Nephron (organoid): Measurements from ENCODE around the gene ADAP1.

Experiments used
- H3K27ac Mint-ChIP-seq, 3 experiments: 2 replicates each; pipeline ENCODE4 v1.8.0; 2020; ENCODE audit warnings: mixed read lengths in 3 of 3, mild to moderate bottlenecking in 2 of 3, moderate library complexity in 1 of 3
- H3K27me3 Mint-ChIP-seq: 2 replicates; pipeline ENCODE4 v1.8.0; 2021; ENCODE audit warnings: low read depth, mild to moderate bottlenecking, moderate library complexity, mixed read lengths
- H3K36me3 Mint-ChIP-seq: 2 replicates; pipeline ENCODE4 v1.8.0; 2020; ENCODE audit warnings: low read depth, mixed read lengths
- H3K4me1 Mint-ChIP-seq: 2 replicates; pipeline ENCODE4 v1.8.0; 2020; ENCODE audit warnings: mixed read lengths
- H3K4me3 Mint-ChIP-seq, 3 experiments: 2 replicates each; pipeline ENCODE4 v1.8.0; 2020; ENCODE audit warnings: mild to moderate bottlenecking in 3 of 3, mixed read lengths in 3 of 3, moderate library complexity in 2 of 3
- H3K9me3 Mint-ChIP-seq: 2 replicates; pipeline ENCODE4 v1.8.0; 2020; ENCODE audit warnings: mixed read lengths
- TF ChIP-seq, protein P1 (sequence below), 3 experiments: fragments of 200-600 bp; sonication (generic); IDR thresholded peaks; one replicate each; pipeline ENCODE4 v1.5.0; 2021; ENCODE audit warnings: antibody characterized with exemption in 3 of 3; ENCODE audit not compliant: unreplicated experiment in 3 of 3

The ADAP1 gene

DNA sequence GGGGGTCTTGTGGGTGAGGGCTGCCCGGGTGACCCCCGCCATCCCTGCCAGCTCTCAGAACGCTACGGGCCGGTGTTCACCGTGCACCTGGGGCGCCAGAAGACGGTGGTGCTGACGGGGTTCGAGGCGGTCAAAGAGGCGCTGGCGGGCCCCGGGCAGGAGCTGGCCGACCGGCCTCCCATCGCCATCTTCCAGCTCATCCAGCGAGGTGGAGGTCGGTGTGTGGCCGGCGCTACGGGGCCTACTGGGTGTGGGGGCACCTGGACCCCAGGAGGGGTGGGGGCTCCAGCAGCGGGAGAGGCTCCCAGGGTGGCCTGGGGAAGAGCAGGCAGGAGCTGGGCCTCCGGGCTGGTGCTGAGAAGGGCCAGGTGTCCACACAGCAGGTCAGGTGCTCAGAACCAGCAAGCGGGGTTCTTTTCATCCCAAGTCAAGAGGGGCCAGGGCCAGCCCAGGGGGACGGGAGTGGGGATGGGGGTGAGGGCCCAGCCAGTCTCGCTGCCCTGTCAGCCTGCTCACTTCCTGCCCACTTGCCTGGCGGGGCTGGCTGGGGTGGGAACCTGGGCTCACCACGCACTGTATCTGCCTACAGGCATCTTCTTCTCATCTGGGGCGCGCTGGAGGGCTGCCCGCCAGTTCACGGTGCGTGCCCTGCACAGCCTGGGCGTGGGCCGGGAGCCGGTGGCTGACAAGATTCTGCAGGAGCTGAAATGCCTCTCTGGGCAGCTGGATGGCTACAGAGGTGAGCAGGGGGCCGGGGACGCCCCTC, 30.1 kb upstream of the ADAP1 start:
- Mint-ChIP-seq H3K4me3 (no peak overlapping the region), H3K36me3 (no peaks in the 10 kb centered on the region), H3K4me1 (peaks cover 8% of the 10 kb centered on the region), H3K27me3 (no peaks in the 10 kb centered on the region), H3K27ac (no peak overlapping the region), H3K9me3 (no peaks in the 10 kb centered on the region)
- TF ChIP-seq, protein P1, sequence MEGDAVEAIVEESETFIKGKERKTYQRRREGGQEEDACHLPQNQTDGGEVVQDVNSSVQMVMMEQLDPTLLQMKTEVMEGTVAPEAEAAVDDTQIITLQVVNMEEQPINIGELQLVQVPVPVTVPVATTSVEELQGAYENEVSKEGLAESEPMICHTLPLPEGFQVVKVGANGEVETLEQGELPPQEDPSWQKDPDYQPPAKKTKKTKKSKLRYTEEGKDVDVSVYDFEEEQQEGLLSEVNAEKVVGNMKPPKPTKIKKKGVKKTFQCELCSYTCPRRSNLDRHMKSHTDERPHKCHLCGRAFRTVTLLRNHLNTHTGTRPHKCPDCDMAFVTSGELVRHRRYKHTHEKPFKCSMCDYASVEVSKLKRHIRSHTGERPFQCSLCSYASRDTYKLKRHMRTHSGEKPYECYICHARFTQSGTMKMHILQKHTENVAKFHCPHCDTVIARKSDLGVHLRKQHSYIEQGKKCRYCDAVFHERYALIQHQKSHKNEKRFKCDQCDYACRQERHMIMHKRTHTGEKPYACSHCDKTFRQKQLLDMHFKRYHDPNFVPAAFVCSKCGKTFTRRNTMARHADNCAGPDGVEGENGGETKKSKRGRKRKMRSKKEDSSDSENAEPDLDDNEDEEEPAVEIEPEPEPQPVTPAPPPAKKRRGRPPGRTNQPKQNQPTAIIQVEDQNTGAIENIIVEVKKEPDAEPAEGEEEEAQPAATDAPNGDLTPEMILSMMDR (IDR thresholded peaks at IDR 0.05; ENCODE audit: unreplicated experiment in 3 of 3) = no peak

DNA sequence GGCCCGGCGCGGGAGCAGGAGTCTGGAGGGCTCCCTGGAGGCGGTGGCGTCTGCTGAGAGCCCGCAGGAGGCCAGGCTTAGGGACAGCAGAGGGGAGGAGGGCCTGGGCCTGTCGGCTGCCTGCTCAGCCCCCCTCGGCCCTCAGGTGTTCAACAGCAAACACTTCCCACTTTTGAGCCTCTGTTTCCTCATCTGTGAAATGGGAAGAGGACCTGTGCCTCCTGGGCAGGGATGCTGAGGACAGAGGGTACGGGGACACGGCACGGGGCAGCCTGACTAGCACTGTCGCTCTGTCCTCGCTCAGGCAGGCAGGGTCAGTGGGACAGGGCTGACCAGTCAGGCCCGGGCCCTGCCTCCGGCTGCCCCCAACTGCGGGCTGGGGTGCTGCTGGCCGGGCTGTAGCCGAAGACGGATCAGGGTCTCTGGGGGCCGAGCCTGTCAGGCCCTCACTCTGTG, 29.2 kb upstream of the ADAP1 start:
- no peak overlapping the region for H3K4me3 Mint-ChIP-seq
- no peaks in the 10 kb centered on the region for H3K9me3 Mint-ChIP-seq
- H3K36me3 Mint-ChIP-seq = no peaks in the 10 kb centered on the region
- H3K4me1 Mint-ChIP-seq = peaks cover 8% of the 10 kb centered on the region
- H3K27me3 Mint-ChIP-seq = no peaks in the 10 kb centered on the region
- no peak overlapping the region for H3K27ac Mint-ChIP-seq
- TF ChIP-seq, protein P1 (IDR thresholded peaks at IDR 0.05; ENCODE audit: unreplicated experiment in 3 of 3) = no peak

DNA sequence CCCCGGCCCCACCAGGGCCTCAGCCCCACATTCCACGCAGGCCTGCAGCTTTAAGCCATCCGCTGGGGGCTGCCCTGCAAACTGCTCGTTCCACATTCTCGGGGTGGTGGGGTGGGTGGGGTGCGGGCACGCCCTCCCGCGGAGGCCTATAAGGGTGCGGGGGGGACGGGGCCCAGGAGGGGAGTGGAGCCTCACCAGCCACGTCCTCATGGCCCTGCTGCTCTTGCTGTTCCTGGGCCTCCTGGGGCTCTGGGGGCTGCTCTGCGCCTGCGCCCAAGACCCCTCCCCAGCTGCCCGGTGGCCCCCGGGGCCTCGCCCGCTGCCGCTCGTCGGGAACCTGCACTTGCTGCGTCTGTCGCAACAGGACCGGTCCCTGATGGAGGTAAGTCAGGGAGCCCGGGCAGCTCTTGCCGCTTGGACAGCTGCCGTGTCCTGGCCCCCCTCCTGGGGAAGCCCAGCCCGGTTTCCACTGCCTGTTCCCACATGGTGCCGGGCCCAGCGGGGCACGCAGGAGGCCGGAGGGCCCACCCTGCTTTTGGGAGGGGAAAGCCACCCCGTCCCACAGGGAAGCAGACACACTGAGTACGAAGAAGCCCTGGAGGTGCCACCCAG, 28.6 kb upstream of the ADAP1 start, which contains the start of gene CYP2W1:
CYP2W1 (plus strand) TSS at position 178 of the 612 bp plus-strand sequence; CDS start at position 209, 31 bp downstream.
- H3K4me1 Mint-ChIP-seq = peaks cover 10% of the 10 kb centered on the region
- no peak within 1 kb of the TSS for H3K27ac Mint-ChIP-seq
- no peaks in the 10 kb centered on the region for H3K9me3 Mint-ChIP-seq
- no peak within 1 kb of the TSS for H3K4me3 Mint-ChIP-seq
- TF ChIP-seq, protein P1 (IDR thresholded peaks at IDR 0.05; ENCODE audit: unreplicated experiment in 3 of 3) = no peak
- no peaks in the 10 kb centered on the region for H3K36me3 Mint-ChIP-seq
- no peaks in the 10 kb centered on the region for H3K27me3 Mint-ChIP-seq

DNA sequence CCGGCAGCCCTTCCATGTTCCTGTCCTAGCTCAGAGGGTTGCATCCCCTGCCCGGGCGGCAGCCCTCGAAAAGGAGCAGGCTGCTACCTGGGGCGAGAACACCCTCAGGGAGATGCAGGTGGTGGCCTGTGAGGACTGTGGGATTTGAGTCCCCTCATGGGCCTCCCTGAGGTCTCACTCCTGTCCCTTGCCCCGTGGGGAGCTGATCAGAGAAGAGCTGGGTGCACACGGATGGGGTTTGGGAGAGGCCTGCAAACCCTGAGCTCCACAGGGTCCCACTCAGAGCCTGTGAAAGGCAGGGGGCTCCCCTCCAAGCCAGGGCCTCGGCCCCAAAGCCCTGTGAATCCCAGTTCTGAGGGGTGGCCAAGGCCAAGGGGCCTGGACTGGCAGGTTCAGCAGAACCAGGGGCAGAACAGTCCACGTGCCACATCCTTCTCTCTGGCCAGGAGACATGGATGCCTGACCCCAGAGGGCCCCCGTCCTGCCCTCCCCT, 28.1 kb upstream of the ADAP1 start:
- no peaks in the 10 kb centered on the region for H3K9me3 Mint-ChIP-seq
- no peak overlapping the region for H3K4me3 Mint-ChIP-seq
- TF ChIP-seq, protein P1 (IDR thresholded peaks at IDR 0.05; ENCODE audit: unreplicated experiment in 3 of 3) = no peak
- H3K4me1 Mint-ChIP-seq = peaks cover 15% of the 10 kb centered on the region
- H3K36me3 Mint-ChIP-seq = no peaks in the 10 kb centered on the region
- H3K27me3 Mint-ChIP-seq = no peaks in the 10 kb centered on the region
- H3K27ac Mint-ChIP-seq = no peak overlapping the region

GRCh38 chr7:981793-982510, 27.5 kb upstream of the ADAP1 start:
- Mint-ChIP-seq H3K36me3 (no peaks in the 10 kb centered on the region), H3K4me1 (peaks cover 17% of the 10 kb centered on the region), H3K27me3 (no peaks in the 10 kb centered on the region), H3K27ac (no peak overlapping the region), H3K4me3 (no peak overlapping the region), H3K9me3 (no peaks in the 10 kb centered on the region)
- TF ChIP-seq, protein P1 (IDR thresholded peaks at IDR 0.05; ENCODE audit: unreplicated experiment in 3 of 3) = no peak
